NCI-H2227 (cell line): ENCODE data around the gene CTBP2.

Source experiments
- DNase-seq: peaks from one replicate; lab custom pipeline; 2025; ENCODE audit not compliant: unreplicated experiment; lab: John Stamatoyannopoulos, UW

CTBP2 gene

DNA sequence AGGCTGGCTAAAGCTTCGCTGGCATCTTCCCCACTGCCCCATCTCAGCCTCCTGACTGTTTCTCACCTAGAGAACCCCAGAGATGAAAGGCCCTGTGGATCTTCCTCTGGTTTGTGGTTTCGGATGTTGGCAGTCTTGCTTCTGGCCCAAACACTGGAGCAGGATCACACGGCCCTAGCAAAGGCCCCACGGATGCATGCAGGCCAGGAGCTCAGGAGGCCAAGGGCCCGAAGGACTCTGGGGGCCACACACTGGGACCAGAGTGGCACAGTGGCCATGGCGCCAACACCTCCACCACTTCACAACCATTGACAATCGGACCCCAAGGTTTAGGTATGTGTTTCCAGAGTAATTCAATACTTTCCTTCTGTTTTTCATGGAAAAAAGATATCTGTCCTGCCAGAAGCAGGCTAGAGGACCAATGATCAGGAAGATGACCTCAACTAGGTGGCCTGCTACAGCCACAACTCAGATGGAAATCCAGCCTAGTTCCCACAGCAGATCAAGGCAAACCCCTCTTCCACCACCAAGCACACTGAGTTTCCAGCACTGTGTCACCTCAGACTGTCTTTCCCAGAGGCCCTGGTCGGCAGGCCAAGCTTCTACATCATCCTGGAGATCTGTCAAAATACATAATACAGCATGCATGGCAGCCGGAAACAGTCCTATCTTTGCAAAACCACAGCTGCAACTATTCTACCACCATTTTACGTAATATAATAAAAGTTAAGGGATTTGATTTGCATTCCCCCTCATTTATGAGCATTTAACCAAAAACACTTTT is 53.0 kb downstream of the CTBP2 start:
- no peak for DNase-seq

DNA sequence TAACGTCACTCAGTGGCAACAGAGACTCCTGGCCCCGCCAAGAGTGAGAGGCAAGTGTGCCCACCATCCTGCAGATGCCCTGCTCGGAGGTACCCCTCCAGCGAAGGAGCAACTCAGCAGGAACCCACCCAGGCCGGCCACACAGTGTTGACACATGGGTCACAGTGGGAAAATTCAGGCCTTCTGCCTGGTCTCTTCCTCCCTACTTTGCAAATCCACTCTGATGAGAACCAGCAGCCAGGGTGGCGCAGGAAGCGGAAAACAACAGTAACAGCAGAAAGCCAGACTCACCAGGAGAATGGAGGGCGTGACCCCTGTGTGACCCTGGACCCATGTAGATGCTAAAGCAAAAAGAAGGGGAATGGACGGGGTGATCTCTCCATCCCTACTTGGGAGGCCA is 53.8 kb downstream of the CTBP2 start:
- DNase-seq = no peak

DNA sequence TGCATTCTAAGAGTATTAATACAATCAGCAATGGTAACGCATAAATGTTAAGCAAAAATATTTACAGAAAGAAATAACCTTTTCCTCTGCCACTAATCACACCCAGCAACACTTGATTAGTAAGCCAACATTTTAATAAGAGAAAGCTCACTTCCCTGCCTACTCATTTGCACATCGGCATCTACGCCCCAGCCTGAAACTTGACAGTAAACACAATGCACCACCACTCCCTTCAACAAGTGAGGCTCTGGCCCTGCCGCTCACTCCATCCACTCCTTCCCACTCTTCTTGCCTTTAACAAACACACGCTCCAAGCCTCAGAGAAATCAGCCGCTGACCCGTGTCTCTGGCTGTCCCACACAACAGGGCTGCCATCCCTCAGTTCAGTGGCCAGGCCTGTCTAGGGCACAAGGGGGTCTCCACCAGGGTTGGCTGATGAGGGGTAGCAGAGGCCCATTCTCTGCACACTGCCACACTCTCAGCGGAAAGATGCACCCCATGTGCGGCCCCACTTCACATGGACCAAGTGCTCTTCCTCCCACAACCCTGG is 54.6 kb downstream of the CTBP2 start:
- DNase-seq = no peak

DNA sequence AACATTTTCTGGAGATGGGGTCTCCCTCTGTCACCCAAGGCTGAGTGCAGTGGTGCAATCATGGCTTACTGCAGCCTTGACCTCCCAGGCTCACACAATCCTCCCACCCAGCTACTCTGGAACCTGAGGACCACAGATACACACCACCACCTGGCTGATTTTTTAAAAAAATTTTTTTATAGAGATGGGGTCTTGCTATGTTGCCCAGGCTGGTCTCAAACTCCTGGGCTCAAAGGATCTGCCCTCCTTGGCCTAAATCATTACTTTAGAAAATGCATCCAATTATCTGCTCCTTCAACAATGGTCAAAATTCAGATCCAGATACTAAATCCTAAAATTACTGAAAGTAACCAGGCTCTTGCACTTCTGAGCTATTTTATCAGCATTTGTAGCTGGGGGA is 55.2 kb downstream of the CTBP2 start:
- DNase-seq = no peak

DNA sequence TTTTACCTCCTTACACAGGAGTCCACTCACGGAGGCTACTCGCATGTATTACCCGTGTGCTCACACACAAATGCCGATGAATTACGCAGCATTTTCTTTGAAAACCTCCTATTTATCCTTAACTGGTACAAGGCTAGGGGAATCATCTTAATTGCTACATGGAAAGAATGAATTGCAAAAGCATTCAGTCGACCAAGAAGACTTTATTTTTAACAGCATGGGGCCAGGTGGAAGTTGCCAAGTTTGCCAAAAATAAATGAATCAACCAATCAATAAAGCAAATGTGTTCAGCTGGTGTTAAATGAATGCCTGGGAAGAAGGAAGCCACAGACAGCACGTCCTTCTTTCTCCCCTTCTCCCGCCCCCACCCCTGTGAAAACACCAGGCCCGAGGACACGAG is 55.8 kb downstream of the CTBP2 start:
- no peak for DNase-seq

DNA sequence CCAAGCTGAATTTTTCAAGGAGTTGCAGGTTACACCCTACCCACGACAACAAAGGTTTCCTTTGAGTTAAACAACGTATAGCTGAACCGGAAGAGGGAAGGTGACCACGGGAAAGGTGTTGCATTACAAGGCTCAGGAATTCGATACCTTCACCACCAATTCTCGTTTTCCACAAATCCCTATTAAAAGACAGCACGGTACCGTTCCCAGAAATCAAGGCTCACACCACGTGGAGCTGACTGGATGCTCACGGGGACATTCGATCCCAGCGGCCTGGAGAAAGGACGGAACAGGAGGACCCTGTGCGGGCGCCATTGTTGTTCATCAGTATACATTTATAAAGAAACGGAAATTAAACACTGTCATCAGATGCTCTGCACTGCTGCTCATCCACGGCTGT is 56.4 kb downstream of the CTBP2 start:
- no peak for DNase-seq

DNA sequence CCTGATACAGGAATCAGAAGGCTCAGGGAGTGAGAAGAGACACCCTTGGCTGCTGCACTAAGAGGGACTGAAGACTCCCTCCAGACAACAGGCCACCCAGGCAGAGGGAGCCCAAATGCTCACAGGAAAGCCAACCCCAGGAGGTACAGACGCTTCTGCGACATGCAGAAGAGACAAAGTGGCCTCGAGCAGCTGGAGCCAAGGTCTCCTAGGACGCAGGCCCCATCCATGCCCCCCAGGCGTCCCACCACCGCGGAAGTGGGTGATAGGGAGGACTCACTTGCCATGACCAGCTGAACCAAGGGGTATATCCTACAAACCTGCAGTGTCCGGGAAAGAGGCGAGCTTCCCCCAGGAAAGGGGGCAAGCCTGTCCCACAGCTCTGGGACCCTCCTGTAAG is 56.9 kb downstream of the CTBP2 start:
- no peak for DNase-seq

DNA sequence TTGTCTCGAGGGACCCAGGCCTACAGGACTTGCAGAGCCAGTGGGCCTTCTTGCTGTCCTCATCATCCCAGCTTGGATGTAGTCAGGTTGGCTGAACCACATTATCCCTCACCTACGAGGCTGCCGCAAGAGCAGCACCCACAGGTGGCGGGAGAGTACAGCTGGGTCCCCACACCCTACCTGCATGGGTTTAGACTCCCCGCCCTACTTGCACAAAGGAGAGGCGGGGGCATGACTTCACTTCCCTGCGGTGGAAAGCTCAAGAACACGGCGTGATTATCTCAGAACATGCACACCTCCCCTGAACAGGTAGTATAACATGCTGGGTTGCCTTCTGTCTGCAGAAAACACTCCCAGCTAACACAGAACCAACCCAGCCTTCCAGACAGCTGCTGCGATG is 57.5 kb downstream of the CTBP2 start:
- DNase-seq = no peak

DNA sequence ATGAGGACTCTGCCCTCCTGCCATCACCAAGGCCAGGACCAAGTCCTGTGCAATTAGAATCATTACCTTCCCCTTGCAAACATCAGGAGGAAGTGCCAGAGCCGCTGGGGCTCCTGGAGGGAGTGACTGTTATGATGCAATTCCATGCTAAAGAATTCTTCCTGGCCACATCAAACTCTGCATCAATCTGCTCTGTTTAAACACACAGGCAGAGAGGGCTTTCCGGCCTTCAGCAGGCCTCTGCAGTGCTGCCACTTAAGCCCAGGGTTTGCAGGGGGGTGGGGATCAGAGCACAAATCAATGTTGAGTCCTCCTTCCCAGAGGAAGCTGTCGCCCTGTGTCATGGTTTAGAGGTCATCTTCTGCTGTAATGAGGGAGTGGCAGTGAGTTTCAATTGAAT is 58.1 kb downstream of the CTBP2 start:
- no peak for DNase-seq

DNA sequence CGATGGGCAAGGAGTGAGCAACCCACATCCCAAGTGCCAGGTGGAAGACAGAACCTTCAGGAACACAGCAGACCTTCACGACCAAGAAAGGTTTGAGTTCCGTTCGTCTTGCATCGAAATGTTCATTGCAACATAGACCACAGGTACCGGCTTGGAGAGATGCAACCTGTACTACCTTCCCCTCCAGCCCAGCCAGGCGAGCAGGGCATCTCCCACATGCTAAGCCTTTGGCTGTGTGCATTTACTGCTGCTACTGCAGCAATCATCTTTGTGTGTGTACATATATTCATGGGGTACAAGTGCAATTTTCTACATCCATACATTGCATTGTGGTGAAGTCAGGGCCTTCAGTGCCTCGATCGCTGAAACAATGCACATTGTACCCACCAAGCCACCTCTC is 58.8 kb downstream of the CTBP2 start:
- no peak for DNase-seq

DNA sequence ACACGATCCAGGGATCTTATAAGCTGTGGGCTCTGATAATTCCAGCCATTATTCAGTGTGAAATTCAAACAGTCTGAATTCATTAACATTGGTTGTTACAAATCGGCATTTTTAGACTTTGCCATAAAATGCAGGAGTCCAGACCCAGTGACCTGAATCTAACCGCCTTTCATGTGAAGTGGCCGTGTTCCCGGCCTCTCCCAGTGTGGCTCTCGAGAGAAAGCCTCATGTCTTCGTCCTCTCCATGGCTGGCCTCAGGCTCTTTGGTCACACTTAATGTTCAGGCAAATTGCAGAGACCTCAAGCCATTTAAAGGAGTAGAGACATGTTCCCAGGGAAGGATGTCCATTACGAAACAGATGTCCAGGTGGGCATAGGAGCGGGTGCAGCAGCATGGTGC is 59.3 kb downstream of the CTBP2 start:
- no peak for DNase-seq

DNA sequence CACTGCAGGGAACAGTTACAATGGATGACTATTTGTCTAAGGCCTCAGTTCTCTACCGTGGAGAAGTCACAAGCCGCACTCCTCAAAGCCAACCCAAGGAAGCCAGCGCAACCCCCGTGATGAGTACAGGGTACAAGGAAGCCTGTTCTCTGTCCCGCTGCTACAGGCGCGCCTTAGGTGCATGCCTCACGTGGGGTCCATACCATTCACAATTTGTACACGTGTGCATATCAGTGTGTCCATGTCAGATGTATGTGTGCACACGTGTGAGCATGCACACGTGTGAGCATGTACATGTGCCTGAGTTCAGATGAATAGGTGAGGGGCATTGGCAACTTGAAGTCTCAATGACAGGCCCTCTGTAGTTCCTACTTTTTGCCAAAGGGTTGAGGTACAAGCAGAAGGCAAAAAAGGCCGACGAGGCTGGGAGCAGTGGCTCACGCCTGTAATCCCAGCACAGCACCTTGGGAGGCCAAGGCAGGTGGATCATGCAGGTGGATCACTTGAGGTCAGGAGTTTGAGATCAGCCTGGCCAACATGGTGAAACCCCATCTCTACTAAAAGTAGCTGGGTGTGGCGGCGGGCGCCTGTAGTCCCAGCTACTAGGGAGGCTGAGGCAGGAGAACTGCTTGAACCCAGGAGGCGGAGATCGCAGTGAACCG is 62.8 kb downstream of the CTBP2 start:
- DNase-seq = no peak

DNA sequence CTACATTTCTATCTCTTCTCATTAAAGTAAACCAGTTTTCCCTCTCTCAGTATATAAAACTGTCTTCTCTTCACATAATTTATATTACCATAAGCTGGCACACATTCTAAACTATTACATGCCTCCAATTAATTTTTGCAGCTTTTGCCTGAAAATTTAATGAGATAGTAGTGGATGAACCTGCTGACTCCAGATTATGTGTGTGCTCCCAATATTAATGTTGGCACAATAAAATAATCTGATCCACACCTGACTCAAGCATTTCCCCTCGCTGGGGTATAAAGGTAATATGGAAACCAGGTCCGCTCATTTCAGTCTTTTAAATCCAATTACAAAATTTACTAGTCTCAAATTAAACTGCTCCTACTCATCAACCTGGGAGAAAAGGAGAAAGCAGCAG is 63.4 kb downstream of the CTBP2 start:
- no peak for DNase-seq

DNA sequence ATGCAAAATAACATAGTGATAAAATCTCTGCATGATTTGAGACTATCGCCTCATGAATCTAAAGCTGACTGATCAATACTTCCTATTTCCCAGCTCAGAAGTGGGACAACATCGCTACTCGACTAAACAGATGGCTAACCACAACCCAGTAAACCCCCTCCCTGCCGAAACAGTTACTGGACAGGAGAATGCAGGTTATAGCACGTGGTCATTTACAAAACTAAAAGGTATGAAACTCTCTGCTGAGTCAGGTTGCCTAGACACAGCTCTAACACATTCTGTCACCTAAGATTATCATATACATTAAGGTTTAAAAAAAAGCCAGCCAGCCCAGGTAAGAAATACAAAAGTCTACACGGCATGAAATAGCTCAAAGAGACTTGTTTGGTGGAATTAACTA is 64.0 kb downstream of the CTBP2 start:
- no peak for DNase-seq

DNA sequence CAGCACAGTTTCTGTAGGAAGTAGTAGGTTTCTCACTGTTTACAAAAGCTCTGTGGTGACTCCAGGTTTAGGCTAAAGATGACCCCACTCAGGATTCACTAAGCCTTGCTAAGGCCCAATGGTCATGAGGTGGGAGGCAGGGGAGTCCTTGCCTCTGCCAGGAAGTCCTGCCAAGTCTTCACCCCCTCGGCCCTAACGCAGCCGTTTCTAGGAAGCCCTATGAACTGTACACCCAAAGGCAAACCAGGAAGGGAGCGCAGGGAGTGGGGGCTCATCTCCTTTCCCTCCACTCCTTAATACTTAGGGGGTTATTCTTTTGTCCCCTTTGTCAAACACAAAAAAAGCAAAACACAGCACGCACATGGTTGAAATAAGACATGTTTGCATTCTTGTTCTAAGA is 64.6 kb downstream of the CTBP2 start:
- DNase-seq = no peak

DNA sequence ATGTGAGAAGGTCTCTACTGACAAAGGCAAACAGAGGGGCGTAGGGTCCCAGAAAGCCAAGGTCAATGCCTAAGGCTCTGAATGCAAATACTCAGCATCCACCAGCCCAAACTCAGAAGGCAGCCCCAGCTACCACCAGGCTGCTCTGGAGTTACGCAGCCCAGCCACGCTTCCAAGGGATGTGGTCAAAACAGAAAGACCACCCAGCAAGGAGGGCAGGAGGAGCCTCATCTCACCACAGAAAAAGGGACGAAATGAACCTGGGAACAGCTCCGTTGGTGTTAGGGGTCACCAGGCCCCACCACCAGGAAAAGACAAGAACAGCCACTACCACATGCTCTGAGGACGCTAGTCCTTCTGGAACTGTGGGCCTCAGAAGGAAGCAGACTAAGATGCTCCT is 65.1 kb downstream of the CTBP2 start:
- no peak for DNase-seq

DNA sequence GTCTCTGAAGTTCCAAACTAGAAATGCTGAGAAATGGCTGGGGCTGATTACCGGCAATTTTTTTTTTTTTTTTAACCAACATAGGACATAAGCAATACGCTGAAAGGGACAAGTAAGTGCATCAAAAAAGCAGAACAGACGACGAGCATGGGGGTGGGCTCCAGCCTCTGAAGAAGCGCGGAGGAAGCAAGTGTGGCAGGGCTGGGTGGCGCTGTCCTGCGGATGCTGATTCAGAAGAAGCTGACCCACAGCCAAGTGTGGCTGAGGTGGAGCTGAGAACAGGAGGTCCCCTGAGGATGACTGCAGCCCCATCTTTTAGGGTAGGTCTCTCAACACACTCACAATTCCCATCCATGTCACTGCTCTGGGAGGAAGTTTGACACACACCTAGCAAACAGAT is 65.6 kb downstream of the CTBP2 start:
- no peak for DNase-seq

DNA sequence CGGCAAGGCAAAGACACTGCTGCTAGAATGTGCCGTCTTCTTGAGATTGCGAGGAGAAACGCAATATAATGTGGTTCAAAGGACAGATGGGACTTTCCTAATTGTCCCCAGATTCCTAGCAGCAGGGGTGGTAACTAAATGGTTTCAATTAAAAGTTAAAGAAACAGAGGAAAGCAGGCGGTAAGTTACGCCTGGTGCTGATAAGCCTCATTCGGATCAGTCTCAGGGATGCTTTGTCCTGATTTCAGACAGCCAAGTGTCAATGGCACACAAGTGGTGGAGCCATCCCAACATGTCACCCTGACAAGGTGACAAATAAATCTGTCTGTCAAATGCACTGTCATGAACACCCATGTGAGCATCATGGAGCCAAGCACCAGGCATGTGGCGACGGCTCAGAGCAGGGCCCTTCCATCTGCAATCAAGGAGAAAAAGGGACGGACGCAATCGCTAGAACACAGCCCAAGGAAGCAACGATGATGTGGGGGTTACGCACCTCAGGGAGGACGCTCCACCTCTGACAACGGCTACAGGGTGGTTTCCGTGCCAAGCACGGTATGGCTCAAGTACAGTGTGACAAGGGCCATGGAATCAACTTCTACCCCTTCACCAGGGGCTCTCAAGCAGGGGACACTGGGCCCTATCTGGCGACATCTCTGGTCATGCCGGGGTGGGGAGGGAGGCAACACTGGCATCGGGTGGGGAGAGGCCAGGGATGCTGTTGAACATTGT is 66.2 kb downstream of the CTBP2 start:
- DNase-seq = no peak

DNA sequence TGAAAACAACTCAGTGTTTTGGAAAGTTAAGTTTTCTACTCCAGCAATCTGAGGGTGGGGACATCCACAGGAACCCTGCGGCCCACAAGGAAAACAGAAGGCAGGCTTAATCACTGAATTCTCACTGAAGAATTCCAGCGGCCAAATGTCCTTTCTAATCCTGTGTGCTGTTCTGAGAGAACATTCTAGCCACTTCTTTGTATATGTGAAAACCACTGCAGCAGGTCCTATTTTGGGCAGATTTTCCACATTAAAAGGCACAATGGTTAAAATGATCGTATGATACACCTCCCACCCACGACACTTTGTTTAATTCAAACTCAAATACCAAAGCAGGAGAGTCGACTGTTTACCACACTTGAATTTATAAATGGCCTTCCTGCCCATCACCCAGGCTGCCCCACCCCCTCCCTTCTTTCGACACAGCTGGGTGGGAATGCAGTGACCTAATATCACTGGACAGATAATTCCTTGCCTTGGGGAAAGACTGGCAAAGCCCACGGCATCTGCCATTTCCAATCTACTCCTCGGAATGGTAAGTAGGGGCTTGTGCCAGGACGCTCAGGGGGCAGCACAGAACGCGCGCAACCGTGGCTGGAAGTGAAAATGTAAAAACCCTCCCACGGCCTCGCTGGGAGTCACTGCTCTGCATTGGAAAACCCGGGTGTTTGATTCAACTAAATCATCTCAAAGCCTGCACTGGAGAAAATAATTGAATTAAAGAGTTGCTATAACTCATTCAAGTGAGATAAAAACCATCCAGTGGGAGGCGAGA is 67.0 kb downstream of the CTBP2 start:
- DNase-seq = no peak

DNA sequence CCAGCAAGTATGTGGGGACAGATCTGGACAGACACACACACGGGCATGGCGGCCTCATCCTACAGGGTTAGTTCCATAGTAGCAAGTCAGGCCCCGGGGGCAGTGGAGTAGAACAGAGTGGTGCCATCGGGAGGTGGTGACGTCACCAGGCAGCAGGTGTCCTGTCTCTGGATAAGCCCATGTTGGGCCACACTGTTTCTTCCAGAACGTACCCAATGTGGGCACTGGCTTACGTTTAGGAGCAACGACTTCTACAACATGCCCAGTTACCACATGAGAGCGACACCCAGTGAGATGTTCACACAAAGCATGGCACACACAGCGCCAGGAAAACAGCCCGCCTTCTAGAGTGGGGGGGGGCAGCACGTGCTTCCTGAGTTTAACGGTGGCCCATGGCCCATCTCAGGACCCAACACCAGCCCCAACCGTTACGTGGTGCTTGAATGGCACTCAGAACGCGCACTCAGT is 67.8 kb downstream of the CTBP2 start:
- DNase-seq = no peak

DNA sequence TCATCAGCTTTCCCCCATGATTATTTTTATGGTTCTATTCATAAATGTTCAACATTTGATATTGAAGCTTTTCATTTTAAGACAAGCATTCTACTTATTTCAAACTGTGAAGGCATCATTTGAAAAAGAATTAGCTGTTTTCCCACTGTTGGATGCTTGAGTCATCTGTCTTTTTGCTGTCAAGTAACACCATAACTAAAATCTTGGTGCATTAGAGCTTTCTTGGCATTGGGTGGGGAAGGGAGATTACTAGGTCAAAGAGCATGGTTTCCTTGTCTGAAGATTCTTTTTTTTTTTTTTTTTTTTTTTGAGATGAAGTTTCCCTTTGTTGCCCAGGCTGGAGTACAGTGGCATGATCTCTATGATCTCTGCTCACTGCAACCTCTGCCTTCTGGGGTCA is 68.5 kb downstream of the CTBP2 start:
- no peak for DNase-seq
